ENCODE data around the gene TMEM74B.
"Not testable (repeated sequence)": the region's sequence is repeated elsewhere in the genome, so short reads cannot be mapped to it uniquely, and the experiment has no call there.

TMEM74B gene

GRCh38 chr20:1149812-1150211 is 35.0 kb downstream of the TMEM74B start:
- not testable (repeated sequence) for DNase-seq (ENCODE audit: low read depth in 2 of 2, low spot score in 1 of 2)

- DNase-seq (ENCODE audit: low read depth in 2 of 2, low spot score in 1 of 2): no peak
Measured at GRCh38 chr20:1146957-1147356, 37.8 kb downstream of the TMEM74B start.

- DNase-seq (ENCODE audit: low read depth in 2 of 2, low spot score in 1 of 2): no peak
Measured at GRCh38 chr20:1144401-1145172, 40.2 kb downstream of the TMEM74B start.

- no peak for DNase-seq (ENCODE audit: low read depth in 2 of 2, low spot score in 1 of 2)
Measured at GRCh38 chr20:1137236-1137635, 47.5 kb downstream of the TMEM74B start.

- DNase-seq (ENCODE audit: low read depth in 2 of 2, low spot score in 1 of 2): no peak
Measured at GRCh38 chr20:1134836-1135235, 49.9 kb downstream of the TMEM74B start.

GRCh38 chr20:1134355-1134754 is 50.4 kb downstream of the TMEM74B start:
- no peak for DNase-seq (ENCODE audit: low read depth in 2 of 2, low spot score in 1 of 2)

GRCh38 chr20:1131354-1131753 is 53.4 kb downstream of the TMEM74B start:
- no peak for DNase-seq (ENCODE audit: low read depth in 2 of 2, low spot score in 1 of 2)

GRCh38 chr20:1130847-1131246 is 53.9 kb downstream of the TMEM74B start:
- DNase-seq (ENCODE audit: low read depth in 2 of 2, low spot score in 1 of 2): no peak

Measured in stimulated activated CD8-positive, alpha-beta memory T cell treated with anti-CD3 and anti-CD28 coated beads, Interleukin-4, amount 100 ng/mL, for 4 hours (primary cell).